Lung (tissue), 12 donors: Measurements from ENCODE around the gene SF3B2. TPM values are rescaled to one million over a fixed set of nuclear protein-coding genes. Genes with fewer than 3 reads are reported as not detected.

Experiments
- ATAC-seq: fragments of 200-7000 bp; cut with Tn5 transposase; one replicate; pipeline ENCODE4 v1.9.1; 2020; ENCODE audit warnings: moderate number of reproducible peaks; ENCODE audit not compliant: insufficient read depth, low FRiP score
- DNase-seq, 3 donors: peaks; one replicate each; pipeline ENCODE4 v3.0.0-alpha.2; 2013 to 2017
- H3K27ac ChIP-seq, 2 donors: one replicate each; pipeline ENCODE4 v1.5.1; 2013; ENCODE audit warnings: mild to moderate bottlenecking in 2 of 2, moderate library complexity in 2 of 2, control low read depth in 1 of 2, inconsistent platforms in 1 of 2, low read depth in 1 of 2, low read length in 1 of 2
- H3K27me3 ChIP-seq, 3 donors: one replicate each; pipeline ENCODE4 v1.5.1; 2013; ENCODE audit warnings: low read length in 2 of 3; ENCODE audit not compliant: control insufficient read depth in 3 of 3, insufficient read depth in 3 of 3
- H3K36me3 ChIP-seq, 4 donors: one replicate each; pipeline ENCODE4 v1.5.1; 2013; ENCODE audit warnings: low read length in 4 of 4, mild to moderate bottlenecking in 1 of 4, moderate library complexity in 1 of 4; ENCODE audit not compliant: control insufficient read depth in 4 of 4, insufficient read depth in 4 of 4
- H3K4me1 ChIP-seq, 5 donors: one replicate each; pipeline ENCODE4 v1.5.1; 2013; ENCODE audit warnings: low read length in 5 of 5, mild to moderate bottlenecking in 2 of 5, moderate library complexity in 1 of 5; ENCODE audit not compliant: control insufficient read depth in 5 of 5, insufficient read depth in 5 of 5
- H3K4me3 ChIP-seq: one replicate; pipeline ENCODE4 v1.5.1; 2013; ENCODE audit warnings: mild to moderate bottlenecking, control low read depth, moderate library complexity
- H3K9ac ChIP-seq, 2 donors: one replicate each; pipeline ENCODE4 v1.5.1; 2013; ENCODE audit warnings: low read length in 2 of 2, control low read depth in 1 of 2; ENCODE audit not compliant: insufficient read depth in 1 of 2
- H3K9me3 ChIP-seq, 4 donors: one replicate each; pipeline ENCODE4 v1.5.1; 2013; ENCODE audit warnings: low read length in 3 of 4, mild to moderate bottlenecking in 1 of 4, moderate library complexity in 1 of 4; ENCODE audit not compliant: control insufficient read depth in 4 of 4, insufficient read depth in 3 of 4
- CTCF ChIP-seq: IDR thresholded peaks from 2 replicates; pipeline ENCODE4 v1.5.1; 2012; ENCODE audit warnings: mild to moderate bottlenecking; ENCODE audit errors: control extremely low read depth, extremely low read depth
- WGBS, 2 donors: extraction: QIAGEN DNeasy Blood & Tissue Kit; methylation state at CpG; one replicate each; pipeline ENCODE4 v1.1.7; 2013; 5-methylcytosine and 5-hydroxymethylcytosine counted together
- polyA plus RNA-seq, 2 donors: library from polyadenylated mRNA; stranded (reverse); fragments of 200-250 nt; gene quantifications; one replicate each; pipeline ENCODE4 v1.2.1, GENCODE V29; 2013
- total RNA-seq, 2 donors: library from RNA; depleted of rRNA in 1 of 2; stranded (reverse); fragments of >200 nt in 1 of 2; gene quantifications; one replicate each; pipeline ENCODE4 v1.2.1, GENCODE V29; 2014 to 2021
- donor health status: control.
- donor health status: control.
- donor health status: Bipolar disorder and iron deficiency.
- donor health status: healthy.
- donor health status: DM: yes; HTN: yes; CAD: no.

The SF3B2 gene
- total and polyA plus RNA-seq, 4 donors: 78.0 to 187 (median 134) TPM

- no peak for TF ChIP-seq CTCF
- 69 to 88% methylated on average over 7 of the region's 7 CpGs for WGBS, 2 donors
- Histone ChIP-seq H3K4me3 (no peak overlapping the region), H3K36me3 (no peaks in the 10 kb centered on the region), H3K27ac (peak overlapping the region in 1 of 2 donors; percentile 2), H3K27me3 (peaks cover 0 to 23% (median 18%) of the 10 kb centered on the region in 3 donors), H3K9me3 (no peaks in the 10 kb centered on the region), H3K4me1 (peaks cover 0 to 9% (median 0%) of the 10 kb centered on the region in 5 donors), H3K9ac (no peak overlapping the region)
- no peak for DNase-seq
- no peak for ATAC-seq
Observed at GRCh38 chr11:66015454-66015881, 36.7 kb upstream of the SF3B2 start.

GRCh38 chr11:66015936-66016792 is 36.0 kb upstream of the SF3B2 start:
- no peaks in the 10 kb centered on the region for H3K9me3 ChIP-seq
- ATAC-seq (no peak), DNase-seq (no peak)
- peaks cover 0 to 16% (median 13%) of the 10 kb centered on the region in 3 donors for H3K27me3 ChIP-seq
- TF ChIP-seq CTCF: no peak
- peak overlapping the region in 1 of 2 donors; percentile 2 for H3K27ac ChIP-seq
- no peak overlapping the region for H3K9ac ChIP-seq
- H3K4me3 ChIP-seq: no peak overlapping the region
- no peaks in the 10 kb centered on the region for H3K36me3 ChIP-seq
- peaks cover 0 to 9% (median 0%) of the 10 kb centered on the region in 5 donors for H3K4me1 ChIP-seq
- WGBS, 2 donors: 89 to 93% methylated on average over 18 of the region's 18 CpGs

- WGBS, 2 donors: 92 to 97% methylated on average over 10 of the region's 10 CpGs
- Histone ChIP-seq H3K9ac (no peak overlapping the region), H3K4me1 (peaks cover 0 to 6% (median 0%) of the 10 kb centered on the region in 5 donors), H3K27ac (no peak overlapping the region), H3K9me3 (no peaks in the 10 kb centered on the region), H3K4me3 (no peak overlapping the region), H3K36me3 (no peaks in the 10 kb centered on the region), H3K27me3 (peaks cover 0 to 10% (median 8%) of the 10 kb centered on the region in 3 donors)
- TF ChIP-seq CTCF: no peak
- ATAC-seq (no peak), DNase-seq (no peak)
Observed at GRCh38 chr11:66016793-66017177, 35.4 kb upstream of the SF3B2 start.
